ENCODE data around the gene C12orf43.

Gene C12orf43

DNA sequence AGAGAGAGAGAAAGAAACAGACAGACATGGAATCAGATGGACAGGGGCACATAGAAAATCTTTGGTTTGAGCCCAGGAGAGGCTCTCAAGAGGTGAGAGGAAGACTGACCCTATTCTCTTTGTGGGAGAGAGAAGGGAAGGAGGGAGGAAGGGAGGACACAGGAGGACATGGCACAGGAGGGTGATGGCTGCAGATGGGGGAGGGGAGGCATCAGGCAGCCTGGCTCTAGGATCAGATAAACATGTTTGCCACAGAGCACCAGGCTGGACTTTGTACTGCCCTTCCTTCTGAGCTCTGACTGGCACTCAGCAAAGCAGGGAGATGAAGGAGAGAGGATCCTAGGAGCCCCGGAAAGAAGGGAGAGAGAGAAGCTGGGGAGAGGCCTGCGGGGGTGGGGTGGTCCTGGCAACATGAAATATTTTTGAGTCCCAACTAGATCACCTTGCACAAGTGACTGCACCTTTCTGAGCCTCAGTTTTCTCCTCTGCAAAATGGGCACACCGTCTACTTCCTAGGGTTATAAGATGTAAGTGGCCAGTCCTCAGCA is 31.9 kb downstream of the C12orf43 start:
- TF ChIP-seq, protein P1, sequence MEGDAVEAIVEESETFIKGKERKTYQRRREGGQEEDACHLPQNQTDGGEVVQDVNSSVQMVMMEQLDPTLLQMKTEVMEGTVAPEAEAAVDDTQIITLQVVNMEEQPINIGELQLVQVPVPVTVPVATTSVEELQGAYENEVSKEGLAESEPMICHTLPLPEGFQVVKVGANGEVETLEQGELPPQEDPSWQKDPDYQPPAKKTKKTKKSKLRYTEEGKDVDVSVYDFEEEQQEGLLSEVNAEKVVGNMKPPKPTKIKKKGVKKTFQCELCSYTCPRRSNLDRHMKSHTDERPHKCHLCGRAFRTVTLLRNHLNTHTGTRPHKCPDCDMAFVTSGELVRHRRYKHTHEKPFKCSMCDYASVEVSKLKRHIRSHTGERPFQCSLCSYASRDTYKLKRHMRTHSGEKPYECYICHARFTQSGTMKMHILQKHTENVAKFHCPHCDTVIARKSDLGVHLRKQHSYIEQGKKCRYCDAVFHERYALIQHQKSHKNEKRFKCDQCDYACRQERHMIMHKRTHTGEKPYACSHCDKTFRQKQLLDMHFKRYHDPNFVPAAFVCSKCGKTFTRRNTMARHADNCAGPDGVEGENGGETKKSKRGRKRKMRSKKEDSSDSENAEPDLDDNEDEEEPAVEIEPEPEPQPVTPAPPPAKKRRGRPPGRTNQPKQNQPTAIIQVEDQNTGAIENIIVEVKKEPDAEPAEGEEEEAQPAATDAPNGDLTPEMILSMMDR (IDR thresholded peaks at IDR 0.05; ENCODE audit: unreplicated experiment in 3 of 3), result no peak
- Mint-ChIP-seq H3K4me1 (peaks cover 6% of the 10 kb centered on the region), H3K27me3 (ENCODE audit: low read depth) (peaks cover 7% of the 10 kb centered on the region)

DNA sequence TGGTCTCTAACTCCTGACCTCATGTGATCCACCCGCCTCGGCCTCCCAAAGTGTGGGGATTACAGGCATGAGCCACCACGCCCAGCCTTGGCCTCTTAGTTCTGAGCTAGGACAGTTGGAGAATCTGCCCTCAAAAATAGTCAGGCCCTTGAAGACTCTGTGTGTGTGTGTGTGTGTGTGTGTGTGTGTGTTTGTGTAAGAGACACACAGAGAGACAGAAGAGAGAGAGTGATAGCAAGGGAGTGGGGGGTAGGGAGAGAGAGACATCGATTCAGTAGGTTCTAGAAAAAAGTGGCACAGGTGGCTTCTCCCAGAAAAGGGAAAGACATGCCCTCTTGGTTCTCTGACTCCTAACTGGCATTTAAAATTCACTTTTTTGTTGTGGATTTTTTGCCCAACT is 32.5 kb downstream of the C12orf43 start:
- H3K27me3 Mint-ChIP-seq (ENCODE audit: low read depth), result peaks cover under 1% of the 10 kb centered on the region
- peak overlapping the region; percentile 60 to 91 (median 62) for H3K27ac Mint-ChIP-seq
- no peaks in the 10 kb centered on the region for H3K9me3 Mint-ChIP-seq
- peaks cover 6% of the 10 kb centered on the region for H3K4me1 Mint-ChIP-seq
- TF ChIP-seq, protein P1 (IDR thresholded peaks at IDR 0.05; ENCODE audit: unreplicated experiment in 3 of 3), result no peak
- H3K36me3 Mint-ChIP-seq (ENCODE audit: low read depth), result no peaks in the 10 kb centered on the region
- H3K4me3 Mint-ChIP-seq, result no peak overlapping the region

More for the DNA sequence above, 31.9 kb downstream of the C12orf43 start:
- no peaks in the 10 kb centered on the region for H3K9me3 Mint-ChIP-seq
- H3K4me3 Mint-ChIP-seq, result no peak overlapping the region
- H3K36me3 Mint-ChIP-seq (ENCODE audit: low read depth), result no peaks in the 10 kb centered on the region
- H3K27ac Mint-ChIP-seq, result peak overlapping the region; percentile 60 to 91 (median 62)

DNA sequence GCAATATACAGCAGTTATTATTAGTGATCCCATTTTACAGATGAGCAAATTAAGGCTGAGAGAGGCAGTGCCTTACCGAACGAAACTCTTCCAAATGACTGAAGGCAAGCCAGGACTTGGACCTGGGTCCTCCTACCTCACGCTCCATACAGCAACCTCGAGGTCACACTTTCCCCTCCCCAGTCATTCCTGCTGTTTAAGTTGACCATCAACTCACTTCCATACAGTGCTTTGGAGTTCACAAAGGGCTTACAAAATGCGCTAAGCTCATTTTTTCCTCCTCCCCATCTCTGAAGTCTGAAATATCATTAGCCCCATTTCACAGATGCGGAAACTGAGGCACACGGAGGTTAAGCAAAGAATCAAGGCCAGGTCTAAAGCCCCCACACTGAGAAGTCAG is 33.6 kb downstream of the C12orf43 start:
- H3K9me3 Mint-ChIP-seq, result no peaks in the 10 kb centered on the region
- H3K4me1 Mint-ChIP-seq, result peaks cover 6% of the 10 kb centered on the region
- H3K27me3 Mint-ChIP-seq (ENCODE audit: low read depth), result no peaks in the 10 kb centered on the region
- H3K4me3 Mint-ChIP-seq, result no peak overlapping the region
- no peaks in the 10 kb centered on the region for H3K36me3 Mint-ChIP-seq (ENCODE audit: low read depth)
- TF ChIP-seq, protein P1 (IDR thresholded peaks at IDR 0.05; ENCODE audit: unreplicated experiment in 3 of 3), result no peak
- H3K27ac Mint-ChIP-seq, result peak overlapping the region in 1 of 3 experiments; percentile 13

DNA sequence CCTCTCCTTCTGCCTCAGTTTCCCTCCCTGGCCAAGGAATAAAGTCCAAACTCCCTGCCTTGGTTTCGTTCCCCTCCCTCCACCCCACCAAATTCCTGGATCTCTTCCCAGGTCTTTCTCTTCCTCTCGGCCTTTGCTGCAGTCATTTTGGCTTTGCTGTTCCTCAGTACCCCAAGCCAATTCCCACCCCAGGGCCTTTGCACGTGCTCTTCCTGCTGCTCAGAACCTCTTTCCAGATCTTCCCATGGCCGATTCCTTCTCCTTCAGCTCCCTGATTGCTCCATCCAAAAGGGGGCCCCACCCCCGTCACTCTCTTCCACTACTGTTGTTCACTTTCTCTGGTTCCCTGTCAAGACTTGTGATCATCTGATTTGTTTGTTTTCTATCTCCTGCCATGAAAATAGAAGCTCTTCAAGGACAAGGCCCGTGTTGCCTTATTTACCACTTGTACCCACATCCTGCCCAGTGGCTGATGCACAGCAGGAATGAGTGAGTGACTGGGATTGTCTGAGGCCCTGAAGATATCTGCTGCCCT is 34.8 kb downstream of the C12orf43 start:
- peaks cover 6% of the 10 kb centered on the region for H3K4me1 Mint-ChIP-seq

DNA sequence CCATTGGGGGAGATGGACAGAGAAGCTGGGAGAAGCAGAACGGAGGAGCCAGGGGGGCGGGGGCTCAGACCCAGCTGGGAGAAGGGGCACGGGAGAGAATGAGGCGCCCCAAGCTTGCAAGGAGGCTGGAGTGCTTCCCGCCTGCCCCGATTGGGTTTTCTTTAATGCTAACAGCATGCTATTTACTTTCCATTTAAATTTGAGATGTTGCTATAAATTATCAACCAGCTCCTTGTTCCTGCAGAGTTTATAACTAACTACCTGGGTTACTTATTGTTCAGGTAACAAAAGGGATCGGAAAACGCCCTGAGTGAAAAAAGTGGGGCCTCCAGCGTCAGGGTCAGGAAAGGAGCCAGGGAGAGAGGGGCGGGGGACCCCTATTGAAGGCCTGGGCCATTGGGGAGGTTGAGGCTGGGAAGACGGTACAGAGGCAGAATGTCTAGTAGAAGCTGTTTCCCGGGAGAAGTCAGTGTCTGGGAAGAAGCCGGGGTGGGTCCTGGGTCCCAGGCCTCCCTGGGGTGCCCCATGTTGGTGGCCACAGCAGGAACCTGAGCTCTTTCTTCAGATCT is 35.4 kb downstream of the C12orf43 start:
- Mint-ChIP-seq H3K4me1 (peaks cover 6% of the 10 kb centered on the region), H3K27me3 (ENCODE audit: low read depth) (no peaks in the 10 kb centered on the region), H3K27ac (peak overlapping the region; percentile 84 to 98 (median 90)), H3K4me3 (peak overlapping the region; percentile 56 to 84 (median 81)), H3K9me3 (no peaks in the 10 kb centered on the region), H3K36me3 (ENCODE audit: low read depth) (no peaks in the 10 kb centered on the region)
- TF ChIP-seq, protein P1 (IDR thresholded peaks at IDR 0.05; ENCODE audit: unreplicated experiment in 3 of 3), result no peak

More for the DNA sequence above, 34.8 kb downstream of the C12orf43 start:
- TF ChIP-seq, protein P1 (IDR thresholded peaks at IDR 0.05; ENCODE audit: unreplicated experiment in 3 of 3), result no peak
- Mint-ChIP-seq H3K4me3 (peak overlapping the region in 2 of 3 experiments; percentile 4 to 37), H3K9me3 (no peaks in the 10 kb centered on the region), H3K27me3 (ENCODE audit: low read depth) (no peaks in the 10 kb centered on the region), H3K27ac (peak overlapping the region; percentile 9 to 98 (median 90)), H3K36me3 (ENCODE audit: low read depth) (no peaks in the 10 kb centered on the region)

Measured in nephron (organoid).